HG02759 (cell line): ENCODE results near the gene NFIX.

ENCODE experiments used
- ATAC-seq: cut with Tn5 transposase; IDR thresholded peaks from one replicate; pipeline ENCODE4 v1.9.1; 2021; ENCODE audit warnings: mild to moderate bottlenecking, moderate library complexity; ENCODE audit not compliant: unreplicated experiment

The NFIX gene

DNA sequence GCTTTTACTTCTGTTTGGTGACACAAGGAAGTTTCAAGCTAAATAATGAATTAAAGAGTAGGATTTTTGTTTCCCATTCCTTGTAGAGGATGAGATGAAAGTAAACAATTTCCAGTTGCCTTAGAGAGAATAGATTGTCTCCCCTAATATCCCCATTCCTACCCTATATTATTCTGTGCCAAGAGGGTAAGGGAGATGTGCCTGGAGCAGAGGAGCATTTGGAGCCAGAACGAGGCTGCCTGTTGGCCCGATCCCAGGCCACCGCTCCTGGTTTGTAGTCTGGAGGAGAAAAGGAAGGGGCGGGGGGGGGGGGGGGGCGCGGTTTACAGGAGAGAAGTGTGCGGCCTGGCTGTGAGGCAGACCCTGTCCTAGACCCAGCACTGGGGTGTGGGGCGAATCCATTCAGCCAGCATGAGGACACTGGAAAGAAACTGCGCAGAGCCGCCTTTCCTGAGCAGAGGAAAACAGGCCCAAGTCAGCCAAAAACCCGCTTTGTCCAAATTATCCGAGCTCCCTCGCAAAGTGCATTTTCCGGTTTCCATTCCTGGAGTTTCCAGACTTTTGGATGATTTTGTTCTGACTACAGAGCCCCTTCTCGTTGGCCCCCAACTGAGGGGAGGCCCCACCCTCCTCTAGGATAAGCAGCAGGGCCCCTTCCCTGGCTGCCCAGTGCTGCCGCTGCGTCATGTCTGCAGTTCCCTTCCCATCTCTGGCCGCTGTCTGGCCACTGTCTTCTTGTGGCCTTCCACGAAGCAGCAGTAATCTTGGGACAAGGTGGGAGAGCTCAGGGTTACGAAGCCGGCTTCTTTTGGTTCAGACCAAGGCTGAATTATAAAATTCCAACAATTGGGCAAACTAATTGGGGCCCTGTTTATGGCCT, 23.0 kb downstream of the NFIX start:
- ATAC-seq, result no peak

DNA sequence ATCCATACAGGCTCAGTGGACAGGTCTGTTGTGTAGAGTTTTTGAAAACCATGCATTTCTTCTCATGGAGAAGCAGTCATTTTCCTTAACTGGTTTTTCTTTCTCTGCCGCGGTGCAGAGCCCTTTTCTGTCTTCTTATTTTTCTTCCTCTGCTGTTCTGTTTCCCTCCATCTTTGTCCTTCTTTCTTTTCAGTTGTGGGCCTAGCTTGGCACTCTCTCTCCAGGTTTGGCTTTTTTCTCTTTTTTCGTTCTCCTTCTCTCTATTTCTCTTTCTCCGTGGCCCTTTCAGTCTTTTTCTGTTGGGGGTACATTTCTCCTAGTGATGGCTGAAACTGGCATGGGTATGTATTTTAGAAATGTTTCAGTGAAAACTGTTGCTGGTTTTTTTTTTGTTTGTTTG, 24.1 kb downstream of the NFIX start:
- ATAC-seq, result no peak

DNA sequence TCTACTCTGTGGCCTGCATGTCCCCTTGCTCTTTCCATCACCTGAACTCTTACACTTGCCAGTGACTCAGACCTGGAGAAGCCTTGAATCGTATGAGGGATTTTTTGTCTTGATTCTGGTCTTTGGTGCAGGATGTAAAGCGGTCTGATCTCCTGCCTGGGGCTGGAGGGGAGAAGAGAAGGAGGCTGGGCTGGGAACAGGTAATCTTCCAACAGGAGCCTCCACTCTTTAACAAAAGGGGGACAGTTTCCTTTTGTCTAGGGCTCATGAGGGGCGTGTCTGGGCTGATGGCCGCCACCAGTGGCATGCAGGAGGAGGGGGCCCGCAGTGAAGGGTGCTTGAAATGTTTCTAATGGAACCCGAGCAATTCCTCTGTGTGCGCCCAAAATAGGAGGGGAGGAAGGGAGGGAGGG, 24.7 kb downstream of the NFIX start:
- no peak for ATAC-seq

DNA sequence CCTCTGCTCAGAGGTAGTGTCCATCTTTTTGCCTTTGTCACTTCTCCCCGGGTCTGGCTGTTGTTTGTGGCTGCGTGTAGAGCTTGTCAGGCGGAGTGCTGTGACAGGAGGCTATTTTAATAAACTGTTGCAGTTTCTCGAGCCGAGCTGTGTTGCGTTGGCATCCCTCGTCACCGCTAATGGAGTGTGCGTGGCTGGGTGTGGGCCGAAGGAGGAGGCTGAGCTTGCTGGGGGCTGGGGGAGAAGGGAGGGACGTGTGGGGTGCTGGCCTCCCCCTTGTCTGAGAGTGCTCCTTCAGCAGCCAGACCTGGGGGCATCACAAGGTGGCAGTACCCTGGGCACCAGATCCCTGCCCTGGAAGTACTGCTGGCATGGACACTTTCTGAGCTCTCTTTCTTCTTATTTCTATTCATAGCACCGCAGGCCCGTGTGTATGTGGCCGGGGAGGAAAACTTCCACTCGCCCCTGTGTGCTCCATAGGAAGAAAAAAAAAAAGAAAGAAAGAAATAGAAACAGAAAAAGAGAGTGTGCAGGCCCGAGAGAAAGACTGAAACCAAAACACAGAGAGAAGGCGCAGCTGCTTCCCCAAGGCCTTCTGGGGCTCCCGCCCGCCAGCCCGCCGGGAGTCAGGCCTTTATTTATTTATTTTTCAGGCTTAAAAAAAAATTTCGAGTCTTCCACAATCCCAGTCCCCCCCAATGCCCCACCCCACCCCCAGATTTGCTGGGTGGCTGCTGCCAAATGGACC, 27.0 kb downstream of the NFIX start:
- ATAC-seq, result no peak

DNA sequence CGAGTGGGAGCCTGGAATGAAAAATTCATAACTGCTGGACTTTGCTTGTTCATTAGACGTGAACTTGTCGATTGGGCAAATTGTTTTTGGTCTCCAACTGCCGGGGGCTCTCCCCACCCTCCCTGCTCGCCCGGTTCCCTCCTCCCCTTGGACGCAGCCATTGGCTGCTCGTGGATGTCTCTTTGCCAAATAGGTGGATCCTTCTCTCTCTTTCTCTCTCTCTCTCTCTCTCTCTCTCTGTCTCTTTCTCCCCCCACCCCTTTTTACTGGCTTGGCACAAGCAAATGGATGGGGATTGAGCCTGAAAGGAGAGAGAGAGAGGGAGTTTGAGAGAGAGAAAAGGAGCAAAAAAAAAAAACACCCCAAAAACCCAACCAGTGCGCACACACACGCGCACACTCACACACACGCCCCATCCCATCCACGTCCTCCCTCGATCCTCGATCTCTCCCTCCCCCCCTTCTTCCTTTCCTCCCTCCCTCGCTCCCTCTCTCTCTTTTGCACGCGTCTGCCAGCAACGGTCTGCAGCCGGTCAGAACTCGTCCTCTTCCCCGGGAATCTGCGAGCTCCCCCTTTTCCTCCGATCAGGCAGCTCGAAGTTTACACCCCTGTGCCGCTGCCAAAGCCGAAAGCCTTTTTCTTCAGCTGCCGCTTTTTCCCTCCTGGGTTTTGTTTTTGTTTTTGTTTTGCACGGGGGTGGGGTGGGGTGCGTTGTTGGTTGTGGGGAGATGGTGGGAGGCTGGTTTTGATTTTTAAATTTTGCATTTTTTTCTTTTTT, 27.8 kb downstream of the NFIX start:
- no peak for ATAC-seq

DNA sequence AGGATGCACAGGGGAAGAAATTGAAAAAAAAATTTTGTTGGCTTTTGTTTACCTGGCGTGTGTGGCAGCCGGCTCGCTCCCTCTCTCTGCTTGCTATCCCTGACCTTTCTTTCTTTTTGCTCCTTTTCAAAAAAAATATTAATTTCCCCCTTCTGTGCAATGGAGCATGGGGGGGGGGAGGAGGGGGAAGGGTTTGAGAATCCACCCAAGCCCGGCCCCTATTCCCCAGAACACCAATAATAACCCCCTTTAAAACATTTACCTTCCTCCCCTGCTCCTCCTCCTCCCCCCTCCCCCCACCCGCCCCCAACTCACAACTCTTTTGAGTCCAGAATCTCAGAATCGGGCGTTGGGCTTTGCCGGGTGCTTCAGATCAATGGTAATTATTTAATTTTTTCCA, 28.4 kb downstream of the NFIX start:
- ATAC-seq, result no peak

DNA sequence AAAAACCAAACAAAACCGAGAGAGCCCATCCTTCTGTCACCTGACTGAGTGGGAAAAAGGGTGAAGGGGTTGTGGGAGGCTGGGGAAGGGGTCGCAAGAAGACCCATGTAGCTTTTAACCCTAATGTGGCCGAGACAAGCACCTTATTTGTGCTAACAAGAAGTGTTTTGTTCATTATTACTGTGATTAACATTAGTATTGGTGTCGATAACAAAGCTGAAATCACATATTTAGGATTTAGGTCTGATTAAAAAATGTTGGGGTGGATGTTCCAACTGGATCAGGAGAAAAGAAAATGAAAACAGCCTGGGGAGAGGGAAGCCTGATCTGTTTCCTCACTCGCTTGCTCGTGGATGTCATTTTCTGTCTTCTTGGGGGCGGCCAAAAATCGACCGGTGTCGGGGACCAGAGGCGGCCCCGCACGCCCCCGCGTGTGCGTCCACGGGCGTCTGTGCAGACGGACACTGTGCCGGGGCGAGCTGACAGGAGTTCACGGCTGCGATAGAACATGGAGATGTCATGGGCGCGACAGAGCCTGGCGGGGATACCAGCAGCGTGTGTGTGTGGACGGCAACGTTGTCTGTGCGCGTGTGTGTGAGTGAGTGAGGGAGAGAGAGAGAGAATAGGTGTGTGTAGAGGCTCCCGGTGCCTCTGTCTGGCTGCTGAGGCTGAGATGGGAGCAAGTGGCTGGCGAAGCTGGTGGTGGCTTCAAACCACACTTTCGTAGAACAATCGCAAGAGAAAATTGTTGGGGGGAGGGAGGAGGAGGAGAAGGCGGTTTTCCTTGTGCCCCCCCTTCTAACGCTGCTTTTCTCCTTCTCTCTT, 29.1 kb downstream of the NFIX start:
- ATAC-seq, result no peak

DNA sequence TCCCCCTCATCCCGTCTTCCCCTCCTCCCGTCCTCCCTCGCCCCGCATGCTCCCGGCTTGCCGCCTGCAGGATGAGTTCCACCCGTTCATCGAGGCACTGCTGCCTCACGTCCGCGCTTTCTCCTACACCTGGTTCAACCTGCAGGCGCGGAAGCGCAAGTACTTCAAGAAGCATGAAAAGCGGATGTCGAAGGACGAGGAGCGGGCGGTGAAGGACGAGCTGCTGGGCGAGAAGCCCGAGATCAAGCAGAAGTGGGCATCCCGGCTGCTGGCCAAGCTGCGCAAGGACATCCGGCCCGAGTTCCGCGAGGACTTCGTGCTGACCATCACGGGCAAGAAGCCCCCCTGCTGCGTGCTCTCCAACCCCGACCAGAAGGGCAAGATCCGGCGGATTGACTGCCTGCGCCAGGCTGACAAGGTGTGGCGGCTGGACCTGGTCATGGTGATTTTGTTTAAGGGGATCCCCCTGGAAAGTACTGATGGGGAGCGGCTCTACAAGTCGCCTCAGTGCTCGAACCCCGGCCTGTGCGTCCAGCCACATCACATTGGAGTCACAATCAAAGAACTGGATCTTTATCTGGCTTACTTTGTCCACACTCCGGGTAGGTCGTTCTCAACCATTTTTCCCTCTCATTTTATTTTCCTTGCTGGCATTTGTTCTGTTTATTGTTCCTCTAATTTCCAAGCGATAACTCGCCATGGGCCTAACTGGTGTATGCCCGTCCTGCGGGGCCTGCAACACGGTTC, 29.8 kb downstream of the NFIX start:
- no peak for ATAC-seq

DNA sequence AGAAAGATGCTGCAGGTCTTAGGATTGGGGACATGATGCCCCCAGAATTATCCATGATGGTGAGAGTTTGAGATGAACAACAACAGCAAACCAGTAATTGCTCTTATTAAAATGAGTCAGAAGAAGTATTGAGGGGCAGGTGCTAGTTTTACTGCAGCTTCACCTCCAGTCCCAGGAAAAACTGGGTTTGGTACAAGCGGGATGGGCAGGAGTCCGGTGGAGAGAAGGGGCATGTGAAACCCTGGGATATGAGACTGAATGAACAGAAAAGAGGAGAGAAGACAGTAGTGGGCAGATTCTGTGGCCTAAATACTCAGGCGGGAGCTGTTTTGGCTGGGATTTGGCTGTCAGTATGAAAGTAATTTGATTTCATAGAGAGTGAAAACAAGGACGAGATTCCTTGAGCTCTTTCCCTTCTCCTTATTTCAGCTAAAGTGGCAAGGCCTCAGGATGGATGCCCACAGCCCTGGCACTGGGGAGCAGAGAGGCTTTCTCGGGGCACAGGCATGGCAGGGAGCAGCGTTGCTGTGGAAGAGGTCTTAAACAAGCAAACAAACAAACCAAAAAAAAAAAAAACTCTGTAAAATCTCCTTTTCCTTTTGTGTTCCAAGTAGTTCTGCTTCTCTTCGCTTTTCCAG, 30.7 kb downstream of the NFIX start:
- ATAC-seq, result no peak

DNA sequence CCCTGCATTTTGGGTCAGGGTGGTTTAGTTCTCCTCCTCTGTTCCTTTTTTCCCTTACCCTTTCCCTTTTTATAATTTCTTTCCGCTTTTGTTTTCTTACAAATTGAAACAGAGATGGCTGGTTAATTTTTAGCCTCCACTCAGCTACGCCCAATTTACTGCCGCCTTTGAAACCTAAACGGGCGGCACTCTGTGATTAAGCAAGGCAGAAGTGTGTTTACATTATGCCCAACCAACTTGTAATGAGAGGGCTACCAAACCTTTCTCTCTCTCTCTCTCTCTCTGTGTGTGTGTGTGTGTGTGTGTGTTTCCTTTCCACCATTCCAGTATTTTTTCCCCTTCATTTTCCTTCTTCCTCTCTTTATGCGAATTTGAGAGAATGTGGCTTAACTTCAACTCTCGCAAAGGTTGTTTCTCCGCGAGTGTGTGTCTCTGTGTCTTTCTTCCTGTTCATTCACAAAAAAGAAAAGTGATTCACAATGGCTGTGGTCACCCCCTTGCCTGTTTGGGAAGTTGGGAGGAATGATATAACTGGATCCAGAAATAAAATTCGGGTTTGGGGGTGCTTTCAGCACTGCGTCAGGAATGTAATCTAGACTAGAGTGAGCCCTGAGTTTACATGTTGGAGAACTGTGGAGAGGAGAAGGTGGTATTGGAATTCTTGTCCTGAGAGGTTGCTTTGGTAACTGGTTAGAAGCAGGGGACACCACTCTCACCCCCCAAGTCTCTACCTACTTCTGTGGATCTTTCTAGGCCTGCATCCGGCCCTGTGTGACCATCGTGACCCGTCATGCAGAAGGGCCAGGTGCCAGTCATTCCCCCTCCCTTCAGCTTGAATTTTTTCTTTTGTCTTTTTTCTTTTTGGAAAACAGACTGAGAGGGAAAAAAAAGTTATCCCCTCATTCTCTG, 31.4 kb downstream of the NFIX start:
- no peak for ATAC-seq

DNA sequence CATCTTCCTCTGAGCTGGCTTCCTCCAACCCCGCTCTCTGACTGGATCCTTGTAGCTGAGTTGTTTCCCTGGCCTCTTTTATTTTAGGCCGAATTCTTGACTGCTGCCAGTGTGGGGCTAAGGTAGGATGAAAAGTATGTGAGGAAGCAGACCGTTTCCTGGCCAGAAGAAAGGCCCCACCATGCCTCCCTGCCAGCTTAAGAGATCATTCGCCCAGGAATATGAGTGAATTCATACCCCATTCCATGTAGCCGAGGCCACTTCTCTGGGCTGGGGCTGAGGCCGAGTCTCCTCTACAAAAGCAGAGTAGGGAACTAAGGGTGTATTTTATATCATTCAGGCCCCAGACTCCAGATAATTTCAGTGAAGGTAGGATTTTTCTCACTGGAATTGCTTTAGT, 32.3 kb downstream of the NFIX start:
- ATAC-seq, result no peak

DNA sequence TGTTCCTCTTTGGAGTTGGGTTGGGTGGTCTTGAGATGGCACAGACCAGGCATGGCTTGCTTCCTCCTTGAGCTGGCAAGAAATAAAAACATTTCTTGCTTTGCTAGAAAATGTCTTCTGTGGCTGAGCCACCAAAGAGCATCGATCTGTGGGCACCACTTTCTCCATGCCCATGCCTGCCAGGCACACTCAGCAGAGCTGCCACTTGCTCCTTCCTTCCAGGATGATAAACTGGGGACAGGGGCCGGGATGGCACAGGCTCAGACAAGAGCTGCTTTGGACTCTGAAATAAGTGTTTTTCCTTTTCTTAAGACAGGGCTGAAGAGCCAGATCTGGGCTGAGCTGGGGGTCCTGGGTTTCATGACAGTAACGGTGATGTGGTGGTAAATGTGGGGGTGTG, 32.8 kb downstream of the NFIX start:
- no peak for ATAC-seq

DNA sequence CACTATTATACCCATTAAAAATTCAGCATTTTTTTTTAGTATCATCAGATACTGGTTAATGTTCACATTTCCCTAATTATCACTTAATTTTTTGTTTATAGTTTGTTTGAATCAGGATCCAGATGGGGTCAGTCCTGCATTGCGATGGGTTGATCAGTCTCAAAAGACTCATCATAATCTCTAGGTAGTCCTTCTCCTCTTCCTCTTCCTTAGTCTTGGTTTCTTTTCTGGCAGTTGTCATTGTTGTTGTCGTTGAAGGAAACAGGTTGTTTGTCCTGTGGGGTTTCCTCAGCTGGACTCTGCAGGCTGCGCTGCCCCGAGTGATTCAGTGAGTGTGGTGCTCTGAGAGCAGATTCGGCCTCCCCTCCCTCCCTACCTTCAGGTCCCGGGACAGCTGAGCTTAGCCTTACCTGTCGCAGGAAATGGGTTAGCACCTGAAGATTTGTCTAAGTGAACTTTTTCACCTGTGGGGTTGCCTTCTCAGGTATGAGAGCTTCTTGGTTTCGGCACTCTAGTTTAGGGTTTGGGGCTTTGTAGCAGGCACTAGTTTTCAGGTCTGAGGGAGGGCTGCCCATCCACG, 34.1 kb downstream of the NFIX start:
- ATAC-seq, result no peak

DNA sequence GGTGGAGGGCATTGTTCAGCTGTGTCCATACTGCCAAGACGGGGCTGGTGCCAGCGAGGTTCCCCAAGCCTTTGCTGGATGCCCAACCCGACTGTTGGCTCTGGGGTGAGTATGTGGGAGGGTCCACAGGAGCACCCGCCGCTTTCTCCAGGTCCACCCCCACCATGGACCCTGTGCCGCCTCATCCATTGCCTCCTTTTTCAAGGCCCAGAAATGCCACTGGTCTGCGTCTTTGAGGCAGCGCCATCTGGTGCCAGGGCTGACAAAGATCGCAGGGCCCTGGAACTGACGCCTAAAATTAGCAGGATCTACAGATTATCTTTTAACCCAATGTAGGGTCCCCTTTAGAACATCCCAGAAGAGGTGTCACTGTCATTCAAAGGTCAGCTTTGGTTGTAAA, 34.6 kb downstream of the NFIX start:
- ATAC-seq, result no peak

DNA sequence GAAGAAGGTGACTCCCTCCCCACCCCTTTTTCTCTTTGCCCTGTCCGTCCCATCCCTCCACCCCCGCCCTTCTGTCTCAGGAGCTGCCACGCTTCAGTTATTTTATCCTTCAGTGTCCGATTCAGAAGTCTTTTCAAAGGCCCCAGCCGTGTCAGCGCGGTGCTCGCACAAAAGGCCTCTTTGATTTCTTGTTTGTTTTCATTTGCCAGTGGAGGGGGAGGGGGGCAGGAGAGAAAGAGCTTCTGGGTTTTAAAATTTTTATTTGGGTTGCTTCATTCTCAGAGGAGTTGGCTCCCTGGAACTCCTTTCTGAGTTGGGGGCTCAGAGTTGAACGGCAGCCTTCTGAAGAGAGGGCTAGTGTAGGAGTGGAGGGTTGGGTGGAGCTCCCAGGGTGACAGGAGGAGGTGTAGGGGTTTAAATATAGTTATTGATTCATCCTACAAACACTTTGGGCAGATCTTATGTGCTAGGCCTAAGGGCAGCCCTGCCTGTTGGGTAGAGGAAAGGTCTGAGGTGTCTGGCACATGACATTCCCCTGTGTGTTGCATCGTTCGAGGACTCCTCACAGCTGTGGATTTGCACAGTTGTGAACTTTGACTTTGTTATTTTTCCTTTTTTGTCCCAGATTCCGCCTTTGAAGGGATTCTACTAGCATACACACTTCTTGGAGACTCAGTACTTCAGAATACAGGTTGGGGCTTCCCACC, 36.8 kb downstream of the NFIX start:
- ATAC-seq, result no peak

DNA sequence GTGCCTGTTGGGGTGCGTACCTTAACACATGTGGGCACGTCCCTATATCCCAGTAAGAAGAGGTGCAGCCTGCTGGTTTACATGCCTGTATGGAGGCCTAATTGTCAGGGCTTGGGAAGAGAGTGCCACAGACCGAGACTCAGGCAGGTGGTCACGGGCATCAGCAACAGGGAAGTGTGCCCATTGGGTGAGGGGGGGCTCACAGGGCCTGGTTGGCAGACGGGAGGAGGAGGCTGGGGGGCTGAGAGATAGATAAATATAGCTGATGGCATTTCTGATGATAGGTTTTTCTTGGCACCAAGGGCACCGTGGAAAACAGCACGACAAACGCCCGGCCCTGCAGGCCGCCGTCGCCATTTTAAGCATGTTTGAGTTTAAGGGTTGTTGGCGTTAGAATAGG, 37.6 kb downstream of the NFIX start:
- no peak for ATAC-seq

DNA sequence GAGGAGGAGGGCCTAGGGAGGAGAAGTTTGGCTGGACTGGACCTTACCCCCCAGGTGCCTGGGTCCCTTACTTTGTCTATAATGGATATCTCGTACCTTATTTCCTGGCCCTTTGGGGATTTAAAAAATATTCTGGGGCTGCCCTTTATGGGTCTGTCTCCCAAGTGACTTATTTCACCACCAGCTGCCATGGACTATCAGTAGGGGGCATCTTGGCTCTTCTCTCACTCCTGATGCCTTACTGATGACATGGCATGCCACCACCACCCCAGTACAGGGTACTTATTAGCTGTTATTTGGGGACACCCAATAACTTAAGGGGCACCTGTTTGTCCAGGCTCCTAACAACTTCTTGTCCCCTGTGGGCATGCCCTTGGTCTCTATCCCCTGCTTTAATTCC, 38.0 kb downstream of the NFIX start:
- ATAC-seq, result no peak
